ENCODE data around the gene FAT1.

The FAT1 gene

GRCh38 chr4:186633844-186634243, 89.8 kb downstream of the FAT1 start:
- no peak overlapping the region for H3K4me3 ChIP-seq (replicated peaks; ENCODE audit: low read depth, low read length)
- TF ChIP-seq, protein P1, sequence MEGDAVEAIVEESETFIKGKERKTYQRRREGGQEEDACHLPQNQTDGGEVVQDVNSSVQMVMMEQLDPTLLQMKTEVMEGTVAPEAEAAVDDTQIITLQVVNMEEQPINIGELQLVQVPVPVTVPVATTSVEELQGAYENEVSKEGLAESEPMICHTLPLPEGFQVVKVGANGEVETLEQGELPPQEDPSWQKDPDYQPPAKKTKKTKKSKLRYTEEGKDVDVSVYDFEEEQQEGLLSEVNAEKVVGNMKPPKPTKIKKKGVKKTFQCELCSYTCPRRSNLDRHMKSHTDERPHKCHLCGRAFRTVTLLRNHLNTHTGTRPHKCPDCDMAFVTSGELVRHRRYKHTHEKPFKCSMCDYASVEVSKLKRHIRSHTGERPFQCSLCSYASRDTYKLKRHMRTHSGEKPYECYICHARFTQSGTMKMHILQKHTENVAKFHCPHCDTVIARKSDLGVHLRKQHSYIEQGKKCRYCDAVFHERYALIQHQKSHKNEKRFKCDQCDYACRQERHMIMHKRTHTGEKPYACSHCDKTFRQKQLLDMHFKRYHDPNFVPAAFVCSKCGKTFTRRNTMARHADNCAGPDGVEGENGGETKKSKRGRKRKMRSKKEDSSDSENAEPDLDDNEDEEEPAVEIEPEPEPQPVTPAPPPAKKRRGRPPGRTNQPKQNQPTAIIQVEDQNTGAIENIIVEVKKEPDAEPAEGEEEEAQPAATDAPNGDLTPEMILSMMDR (IDR thresholded peaks at IDR 0.05; ENCODE audit: low read length, missing control alignments), result no peak
- DNase-seq (ENCODE audit: low read depth), result no peak

DNA sequence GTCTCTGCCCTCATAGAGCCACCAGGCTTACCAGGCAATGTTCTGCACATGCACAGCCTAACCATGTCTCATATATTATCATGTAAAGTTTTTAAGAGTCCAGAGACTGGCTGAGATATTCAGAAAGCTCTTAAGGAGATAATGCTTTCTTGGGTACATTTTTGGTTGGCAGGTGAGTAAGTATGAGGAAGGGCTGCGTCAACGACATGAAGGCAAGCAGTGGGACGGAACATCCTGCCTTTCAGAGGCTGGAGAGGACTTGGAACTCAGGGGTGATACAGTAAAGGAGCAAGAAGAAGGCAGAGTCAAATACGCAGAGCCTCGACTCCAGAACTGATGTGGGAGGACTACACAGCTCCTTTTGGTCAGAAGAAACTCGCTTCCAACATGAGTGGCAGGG, 93.5 kb downstream of the FAT1 start:
- TF ChIP-seq, protein P1 (IDR thresholded peaks at IDR 0.05; ENCODE audit: low read length, missing control alignments), result no peak
- no peak overlapping the region for H3K4me3 ChIP-seq (replicated peaks; ENCODE audit: low read depth, low read length)
- no peak for DNase-seq (ENCODE audit: low read depth)

DNA sequence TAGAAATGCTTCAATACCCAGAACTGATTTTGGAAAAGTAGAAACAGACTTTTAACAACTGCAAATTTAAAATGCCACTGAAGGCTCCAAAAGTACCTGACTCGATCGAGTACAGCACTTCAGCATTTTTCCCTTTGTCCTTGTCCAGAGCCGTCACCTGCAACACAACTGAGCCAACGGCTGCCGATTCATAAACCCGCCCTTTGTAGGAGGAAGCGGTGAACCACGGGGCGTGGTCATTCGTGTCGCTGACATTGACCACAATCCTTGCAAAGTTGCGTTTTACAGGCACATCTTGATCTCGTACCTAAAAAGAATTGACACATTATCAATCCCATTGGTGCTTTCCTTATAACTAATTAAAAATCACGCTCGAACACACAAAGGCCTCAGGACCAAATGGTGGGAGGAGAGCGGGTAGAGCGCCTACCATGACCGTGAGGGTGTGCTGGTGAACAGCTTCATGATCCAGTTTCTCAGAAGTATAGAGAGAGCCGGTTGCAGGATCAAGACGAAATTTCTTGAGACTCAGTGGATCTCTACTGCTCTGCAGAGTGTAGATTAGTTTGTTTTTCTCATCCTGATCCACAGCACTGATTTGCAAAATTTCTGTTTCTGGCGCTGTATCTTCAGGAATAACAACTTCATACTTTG, 95.5 kb downstream of the FAT1 start:
- TF ChIP-seq, protein P1 (IDR thresholded peaks at IDR 0.05; ENCODE audit: low read length, missing control alignments), result no peak
- no peak overlapping the region for H3K4me3 ChIP-seq (replicated peaks; ENCODE audit: low read depth, low read length)
- DNase-seq (ENCODE audit: low read depth), result no peak

GRCh38 chr4:186627226-186627865, 96.3 kb downstream of the FAT1 start:
- DNase-seq (ENCODE audit: low read depth), result peak; percentile 18
- no peak overlapping the region for H3K4me3 ChIP-seq (replicated peaks; ENCODE audit: low read depth, low read length)
- TF ChIP-seq, protein P1 (IDR thresholded peaks at IDR 0.05; ENCODE audit: low read length, missing control alignments), result no peak

DNA sequence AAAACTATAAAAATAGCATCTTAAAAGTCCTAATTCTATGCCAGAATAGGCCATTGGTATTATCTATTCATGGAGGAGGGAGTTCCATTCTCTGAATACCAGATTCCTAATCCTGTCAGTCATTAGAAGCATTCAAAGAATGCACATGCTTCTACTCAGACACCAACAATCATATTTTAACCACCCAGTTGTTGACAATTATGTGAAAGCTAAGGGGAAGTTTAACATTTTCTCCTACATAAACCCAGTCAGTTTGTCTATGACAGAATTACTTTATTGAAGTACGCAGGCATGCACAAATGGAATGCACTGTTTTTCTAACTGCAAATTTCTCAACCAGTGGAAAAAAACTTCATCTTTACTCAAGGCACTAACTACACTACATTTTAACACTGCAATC, 98.7 kb downstream of the FAT1 start:
- peak; percentile 85 for DNase-seq (ENCODE audit: low read depth)
- TF ChIP-seq, protein P1 (IDR thresholded peaks at IDR 0.05; ENCODE audit: low read length, missing control alignments), result no peak
- no peak overlapping the region for H3K4me3 ChIP-seq (replicated peaks; ENCODE audit: low read depth, low read length)

DNA sequence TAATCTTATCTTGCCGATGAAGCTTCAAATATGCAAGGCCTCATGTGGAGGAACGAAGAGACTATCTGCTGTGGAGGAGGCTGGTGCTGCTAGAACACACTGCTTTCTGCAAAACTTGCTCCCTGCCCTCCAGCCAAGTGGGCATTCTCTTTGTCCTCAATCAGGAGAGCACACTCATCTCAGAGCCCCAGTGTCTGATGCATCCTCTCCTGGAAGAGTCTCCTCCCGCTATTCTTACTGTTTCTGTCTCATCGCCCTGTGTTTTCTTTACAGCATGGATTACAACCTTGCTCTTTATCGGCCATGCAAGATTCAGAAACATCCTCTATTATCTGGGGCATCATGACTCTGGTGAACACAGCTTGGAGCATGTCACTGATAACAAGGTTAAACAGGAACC, 100.1 kb downstream of the FAT1 start:
- DNase-seq (ENCODE audit: low read depth), result peak; percentile 36
- TF ChIP-seq, protein P1 (IDR thresholded peaks at IDR 0.05; ENCODE audit: low read length, missing control alignments), result no peak
- H3K4me3 ChIP-seq (replicated peaks; ENCODE audit: low read depth, low read length), result no peak overlapping the region

Data from fibroblast of pulmonary artery (primary cell).